ENCODE data around the gene BAIAP2. TPM values are rescaled to one million over a fixed set of nuclear protein-coding genes. Genes with fewer than 3 reads are reported as not detected.

BAIAP2 gene
- total RNA-seq, 1 experiment from 2014 or later: 15.2 TPM

Other genes starting within 250 kb of the BAIAP2 start
- gene CHMP6, start 43.3 kb upstream of the BAIAP2 start, total RNA-seq (2014; rRNA removed): 14.9 and 16.9 TPM in 2 replicates
- not detected in 2 replicates for gene PVALEF, start 130.4 kb downstream of the BAIAP2 start, total RNA-seq (2014; rRNA removed)
- 0.06 and 0.23 TPM in 2 replicates for gene AATK, start 131.1 kb downstream of the BAIAP2 start, total RNA-seq (2014; rRNA removed)
- 16.4 and 18.6 TPM in 2 replicates for gene CEP131, start 187.8 kb downstream of the BAIAP2 start, total RNA-seq (2014; rRNA removed)
- gene TEPSIN, start 203.9 kb downstream of the BAIAP2 start, total RNA-seq (2014; rRNA removed): 27.7 and 30.0 TPM in 2 replicates
- gene NDUFAF8, start 204.2 kb downstream of the BAIAP2 start, total RNA-seq (2014; rRNA removed): 39.9 and 47.0 TPM in 2 replicates